ENCODE measurements around the gene PPARD. TPM values are rescaled to one million over a fixed set of nuclear protein-coding genes. Genes with fewer than 3 reads are reported as not detected.

The PPARD gene
- total RNA-seq, 1 donor from 2014 or later, result 9.9 TPM

GRCh38 chr6:35297601-35298481 is 44.5 kb upstream of the PPARD start, which contains the start of gene DEF6:
Gene DEF6, plus strand, starts transcription at chr6:35297818. Its CDS starts 39 bp downstream, at chr6:35297857.
- Histone ChIP-seq H3K27ac (ENCODE audit: low read depth, low read length) (no peak within 1 kb of the TSS), H4K20me1 (ENCODE audit: insufficient read depth, low read length) (no peaks in the 10 kb centered on the region), H3K27me3 (ENCODE audit: insufficient read depth, low read length) (no peaks in the 10 kb centered on the region), H3K4me1 (ENCODE audit: insufficient read depth, low read length) (peaks cover 12% of the 10 kb centered on the region), H3K9me3 (ENCODE audit: insufficient read depth, low read depth, low read length) (no peaks in the 10 kb centered on the region), H3K4me3 (ENCODE audit: insufficient read depth, low read depth, low read length) (peak within 1 kb of the TSS; percentile 15), H3K36me3 (ENCODE audit: insufficient read depth, low read length) (no peaks in the 10 kb centered on the region), H2AFZ (ENCODE audit: low read depth, low read length) (peak within 1 kb of the TSS; percentile 70), H3K79me2 (ENCODE audit: insufficient read depth, low read length) (no peaks in the 10 kb centered on the region), H3K9ac (ENCODE audit: low read length) (peak within 1 kb of the TSS; percentile 45), H3K4me2 (ENCODE audit: low read length) (peak within 1 kb of the TSS; percentile 68)
- Mint-ChIP-seq H3K27me3 (ENCODE audit: low read depth, unreplicated experiment) (peaks cover 2% of the 10 kb centered on the region), H3K4me3 (ENCODE audit: unreplicated experiment) (no peak within 1 kb of the TSS), H3K9me3 (ENCODE audit: unreplicated experiment) (no peaks in the 10 kb centered on the region), H3K36me3 (ENCODE audit: low read depth, unreplicated experiment) (peaks cover 15% of the 10 kb centered on the region), H3K4me1 (ENCODE audit: low read depth, unreplicated experiment) (peaks cover 4% of the 10 kb centered on the region), H3K27ac (ENCODE audit: unreplicated experiment) (peak within 1 kb of the TSS; percentile 58)
- DNase-seq (ENCODE audit: low read depth), result peak; percentile 57
- TF ChIP-seq EZH2 (IDR thresholded peaks at IDR 0.05; ENCODE audit: insufficient read depth, low read length) (no peak), CTCF (IDR thresholded peaks at IDR 0.05; ENCODE audit: insufficient read depth, low read depth, low read length) (peak; percentile 48)
- no peak for FAIRE-seq

- Mint-ChIP-seq H3K27me3 (ENCODE audit: low read depth, unreplicated experiment) (peaks cover 2% of the 10 kb centered on the region), H3K27ac (ENCODE audit: unreplicated experiment) (no peak overlapping the region), H3K9me3 (ENCODE audit: unreplicated experiment) (no peaks in the 10 kb centered on the region), H3K4me3 (ENCODE audit: unreplicated experiment) (no peak overlapping the region), H3K36me3 (ENCODE audit: low read depth, unreplicated experiment) (peaks cover 15% of the 10 kb centered on the region), H3K4me1 (ENCODE audit: low read depth, unreplicated experiment) (peaks cover 8% of the 10 kb centered on the region)
- Histone ChIP-seq H2AFZ (ENCODE audit: low read depth, low read length) (no peak overlapping the region), H3K4me2 (ENCODE audit: low read length) (no peak overlapping the region), H3K9me3 (ENCODE audit: insufficient read depth, low read depth, low read length) (no peaks in the 10 kb centered on the region), H4K20me1 (ENCODE audit: insufficient read depth, low read length) (no peaks in the 10 kb centered on the region), H3K9ac (ENCODE audit: low read length) (no peak overlapping the region), H3K27me3 (ENCODE audit: insufficient read depth, low read length) (no peaks in the 10 kb centered on the region), H3K27ac (ENCODE audit: low read depth, low read length) (no peak overlapping the region), H3K36me3 (ENCODE audit: insufficient read depth, low read length) (no peaks in the 10 kb centered on the region), H3K79me2 (ENCODE audit: insufficient read depth, low read length) (no peaks in the 10 kb centered on the region), H3K4me3 (ENCODE audit: insufficient read depth, low read depth, low read length) (no peak overlapping the region), H3K4me1 (ENCODE audit: insufficient read depth, low read length) (peaks cover 12% of the 10 kb centered on the region)
- DNase-seq (ENCODE audit: low read depth), result no peak
- no peak for FAIRE-seq
- TF ChIP-seq EZH2 (IDR thresholded peaks at IDR 0.05; ENCODE audit: insufficient read depth, low read length) (no peak), CTCF (IDR thresholded peaks at IDR 0.05; ENCODE audit: insufficient read depth, low read depth, low read length) (no peak)
These were observed 43.7 kb upstream of the PPARD start for GRCh38 chr6:35298625-35299140.
